ENCODE data around the gene NLGN1. TPM values are rescaled to one million over a fixed set of nuclear protein-coding genes. Genes with fewer than 3 reads are reported as not detected.

Gene NLGN1
- total RNA-seq, 3 donors from 2014 or later (not counting 1 experiment from before 2014, with no cell fraction given) = not detected

DNA sequence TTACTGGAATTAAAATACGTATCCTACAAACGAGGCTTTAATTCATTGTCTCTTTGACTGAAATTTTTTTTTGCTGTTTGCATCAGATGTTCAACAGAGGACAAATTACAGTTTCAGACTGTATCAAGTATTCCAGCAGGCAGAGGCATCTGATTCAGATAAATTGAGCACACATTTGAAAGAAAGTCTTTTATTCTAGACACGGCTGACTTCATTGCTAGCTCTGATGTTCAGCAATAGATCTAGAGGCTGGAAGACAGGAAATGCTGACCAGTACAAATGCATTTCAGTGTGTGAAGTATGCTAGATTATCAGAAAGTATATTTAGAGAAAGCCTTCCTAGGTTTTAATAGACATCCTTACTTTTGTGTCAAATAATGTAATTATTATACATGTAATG lies 472.2 kb downstream of the NLGN1 start:
- no peaks in the 10 kb centered on the region for H3K9me3 ChIP-seq (ENCODE audit: control insufficient read depth, insufficient read depth, low read length)
- H3K4me3 Mint-ChIP-seq = no peak overlapping the region
- no peak overlapping the region for H3K4me3 ChIP-seq (ENCODE audit: low read length)
- no peaks in the 10 kb centered on the region for H3K4me1 ChIP-seq (ENCODE audit: control insufficient read depth, insufficient read depth, low read length)
- H3K9me3 Mint-ChIP-seq = peaks cover 2 to 4% of the 10 kb centered on the region in 2 donors
- no peaks in the 10 kb centered on the region for H3K4me1 Mint-ChIP-seq
- intact Hi-C loops (cut with micrococcal nuclease) = no loop called here
- no peak for ATAC-seq
- no peaks in the 10 kb centered on the region for H3K27me3 ChIP-seq (ENCODE audit: control insufficient read depth, insufficient read depth, low read length)
- DNase-seq = no peak
- no peaks in the 10 kb centered on the region for H3K27me3 Mint-ChIP-seq (ENCODE audit: low read depth in 2 of 2)
- H3K27ac ChIP-seq (ENCODE audit: low read length) = no peak overlapping the region
- no peaks in the 10 kb centered on the region for H3K36me3 ChIP-seq (ENCODE audit: control insufficient read depth, insufficient read depth, low read length)
- WGBS (ENCODE audit: insufficient coverage) = 90% methylated on average over 3 of the region's 3 CpGs
- H3K36me3 Mint-ChIP-seq = no peaks in the 10 kb centered on the region
- no peak overlapping the region for H3K27ac Mint-ChIP-seq
- TF ChIP-seq, protein P1, sequence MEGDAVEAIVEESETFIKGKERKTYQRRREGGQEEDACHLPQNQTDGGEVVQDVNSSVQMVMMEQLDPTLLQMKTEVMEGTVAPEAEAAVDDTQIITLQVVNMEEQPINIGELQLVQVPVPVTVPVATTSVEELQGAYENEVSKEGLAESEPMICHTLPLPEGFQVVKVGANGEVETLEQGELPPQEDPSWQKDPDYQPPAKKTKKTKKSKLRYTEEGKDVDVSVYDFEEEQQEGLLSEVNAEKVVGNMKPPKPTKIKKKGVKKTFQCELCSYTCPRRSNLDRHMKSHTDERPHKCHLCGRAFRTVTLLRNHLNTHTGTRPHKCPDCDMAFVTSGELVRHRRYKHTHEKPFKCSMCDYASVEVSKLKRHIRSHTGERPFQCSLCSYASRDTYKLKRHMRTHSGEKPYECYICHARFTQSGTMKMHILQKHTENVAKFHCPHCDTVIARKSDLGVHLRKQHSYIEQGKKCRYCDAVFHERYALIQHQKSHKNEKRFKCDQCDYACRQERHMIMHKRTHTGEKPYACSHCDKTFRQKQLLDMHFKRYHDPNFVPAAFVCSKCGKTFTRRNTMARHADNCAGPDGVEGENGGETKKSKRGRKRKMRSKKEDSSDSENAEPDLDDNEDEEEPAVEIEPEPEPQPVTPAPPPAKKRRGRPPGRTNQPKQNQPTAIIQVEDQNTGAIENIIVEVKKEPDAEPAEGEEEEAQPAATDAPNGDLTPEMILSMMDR (IDR thresholded peaks at IDR 0.05) = no peak

DNA sequence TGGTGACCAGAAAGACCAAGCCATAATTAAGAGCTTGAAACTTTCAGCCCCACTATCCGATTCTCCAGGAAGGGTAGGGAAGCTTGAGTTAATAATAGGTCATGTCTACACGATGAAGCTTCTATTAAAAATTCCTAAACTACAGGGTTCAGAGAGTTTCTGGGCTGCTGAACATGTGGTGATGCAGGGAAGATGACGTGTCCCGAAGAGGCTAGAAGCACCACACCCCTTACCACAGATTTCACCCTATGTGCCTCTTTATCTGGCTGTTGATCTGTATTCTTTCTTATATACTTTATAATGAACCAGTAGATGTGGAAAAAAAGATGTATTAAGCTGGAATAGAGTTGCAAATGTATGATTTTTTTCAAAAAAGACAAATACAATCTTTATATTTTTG lies 473.4 kb downstream of the NLGN1 start:
- H3K27me3 Mint-ChIP-seq (ENCODE audit: low read depth in 2 of 2) = no peaks in the 10 kb centered on the region
- H3K4me1 Mint-ChIP-seq = no peaks in the 10 kb centered on the region

GRCh38 chr3:173875790-173876189 lies 478.2 kb downstream of the NLGN1 start:
- intact Hi-C loops (cut with micrococcal nuclease) = no loop called here
- H3K27me3 ChIP-seq (ENCODE audit: control insufficient read depth, insufficient read depth, low read length) = no peaks in the 10 kb centered on the region
- H3K27ac ChIP-seq (ENCODE audit: low read length) = no peak overlapping the region
- no peaks in the 10 kb centered on the region for H3K27me3 Mint-ChIP-seq (ENCODE audit: low read depth in 2 of 2)
- no peaks in the 10 kb centered on the region for H3K4me1 ChIP-seq (ENCODE audit: control insufficient read depth, insufficient read depth, low read length)
- H3K36me3 Mint-ChIP-seq = no peaks in the 10 kb centered on the region
- no peak overlapping the region for H3K27ac Mint-ChIP-seq
- TF ChIP-seq, protein P1 (IDR thresholded peaks at IDR 0.05) = no peak
- H3K4me1 Mint-ChIP-seq = no peaks in the 10 kb centered on the region
- no peaks in the 10 kb centered on the region for H3K9me3 ChIP-seq (ENCODE audit: control insufficient read depth, insufficient read depth, low read length)
- H3K36me3 ChIP-seq (ENCODE audit: control insufficient read depth, insufficient read depth, low read length) = no peaks in the 10 kb centered on the region
- no peak overlapping the region for H3K4me3 Mint-ChIP-seq
- no peak overlapping the region for H3K4me3 ChIP-seq (ENCODE audit: low read length)
- H3K9me3 Mint-ChIP-seq = peaks cover 3 to 6% of the 10 kb centered on the region in 2 donors
- DNase-seq = no peak
- no peak for ATAC-seq

More for the DNA sequence above, 473.4 kb downstream of the NLGN1 start:
- no peak for ATAC-seq
- no peaks in the 10 kb centered on the region for H3K4me1 ChIP-seq (ENCODE audit: control insufficient read depth, insufficient read depth, low read length)
- Mint-ChIP-seq H3K36me3 (no peaks in the 10 kb centered on the region), H3K4me3 (no peak overlapping the region), H3K27ac (no peak overlapping the region), H3K9me3 (peaks cover 2 to 4% of the 10 kb centered on the region in 2 donors)
- no peaks in the 10 kb centered on the region for H3K9me3 ChIP-seq (ENCODE audit: control insufficient read depth, insufficient read depth, low read length)
- H3K4me3 ChIP-seq (ENCODE audit: low read length) = no peak overlapping the region
- intact Hi-C loops (cut with micrococcal nuclease) = no loop called here
- TF ChIP-seq, protein P1 (IDR thresholded peaks at IDR 0.05) = no peak
- H3K27ac ChIP-seq (ENCODE audit: low read length) = no peak overlapping the region
- H3K36me3 ChIP-seq (ENCODE audit: control insufficient read depth, insufficient read depth, low read length) = no peaks in the 10 kb centered on the region
- 100% methylated on average over 2 of the region's 4 CpGs for WGBS (ENCODE audit: insufficient coverage)
- no peak for DNase-seq
- no peaks in the 10 kb centered on the region for H3K27me3 ChIP-seq (ENCODE audit: control insufficient read depth, insufficient read depth, low read length)

- H3K4me1 Mint-ChIP-seq = no peaks in the 10 kb centered on the region
- H3K4me3 Mint-ChIP-seq = no peak overlapping the region
These were observed 478.9 kb downstream of the NLGN1 start for GRCh38 chr3:173876476-173876875.

More at GRCh38 chr3:173876476-173876875, 478.9 kb downstream of the NLGN1 start:
- TF ChIP-seq, protein P1 (IDR thresholded peaks at IDR 0.05) = no peak
- H3K27me3 ChIP-seq (ENCODE audit: control insufficient read depth, insufficient read depth, low read length) = no peaks in the 10 kb centered on the region
- DNase-seq (no peak), ATAC-seq (no peak)
- no peaks in the 10 kb centered on the region for H3K27me3 Mint-ChIP-seq (ENCODE audit: low read depth in 2 of 2)
- H3K27ac Mint-ChIP-seq = no peak overlapping the region
- H3K36me3 ChIP-seq (ENCODE audit: control insufficient read depth, insufficient read depth, low read length) = no peaks in the 10 kb centered on the region
- no peaks in the 10 kb centered on the region for H3K9me3 ChIP-seq (ENCODE audit: control insufficient read depth, insufficient read depth, low read length)
- intact Hi-C loops (cut with micrococcal nuclease) = no loop called here
- H3K9me3 Mint-ChIP-seq = peaks cover 3 to 6% of the 10 kb centered on the region in 2 donors
- no peak overlapping the region for H3K27ac ChIP-seq (ENCODE audit: low read length)
- H3K4me1 ChIP-seq (ENCODE audit: control insufficient read depth, insufficient read depth, low read length) = no peaks in the 10 kb centered on the region
- no peak overlapping the region for H3K4me3 ChIP-seq (ENCODE audit: low read length)
- no peaks in the 10 kb centered on the region for H3K36me3 Mint-ChIP-seq
